Measurements from ENCODE around the gene ASCC2.

GRCh38 chr22:29879753-29880152 is 41.7 kb upstream of the ASCC2 start:
- no peak for TF ChIP-seq CTCF (IDR thresholded peaks at IDR 0.05)
- no peak for TF ChIP-seq POLR2A (IDR thresholded peaks at IDR 0.05)
